K562 (cell line): ENCODE data around the gene AMBP. TPM values are rescaled to one million over a fixed set of nuclear protein-coding genes. Genes with fewer than 3 reads are reported as not detected.
A peak's percentile ranks its signal among the peaks of the same experiment; 100 is the strongest.

Experiments used
- ATAC-seq: fragments of 200-7000 bp; cut with Tn5 transposase; 3 replicates; pipeline ENCODE4 v1.9.1; 2020; ENCODE audit warnings: moderate library complexity
- BruUV-seq: library from RNA; stranded (reverse); fragments of 400-500 nt; replicated peaks from 2 replicates; lab custom pipeline; 2021; lab: Mats Ljungman, UMichigan
- CTCF ChIA-PET: fragments of 300-600 bp; formaldehyde crosslinking; extraction: SDS; loops from one replicate; lab custom pipeline; 2021; ENCODE audit warnings: low intra/inter-chr PET ratio; lab: Yijun Ruan, JAX
- POLR2A ChIA-PET: fragments of 300-600, 350-650 bp; sonication (Branson Sonifier 250); formaldehyde crosslinking; extraction: SDS; loops from one replicate; lab custom pipeline; 2021; ENCODE audit warnings: antibody characterized with exemption, inconsistent platforms; lab: Yijun Ruan, JAX
- DNase-seq, 4 experiments: peaks; one replicate each; pipeline versions ENCODE4 v3.0.0 to v3.0.0-alpha.2; 2011 to 2018; ENCODE audit warnings: low spot score in 3 of 4, mixed read lengths in 3 of 4; ENCODE audit errors: extremely low read depth in 1 of 4
- FAIRE-seq: peaks from 2 replicates; lab custom pipeline; 2011; peaks lifted over from hg19 to GRCh38; lab: Jason Lieb, UNC
- H2AFZ ChIP-seq: 2 replicates; pipeline ENCODE4 v1.6.0; 2011; ENCODE audit warnings: low read depth, low read length, control low read depth, inconsistent platforms
- H3K27ac ChIP-seq: fragments of 200-600 bp; 3 replicates; pipeline ENCODE4 v1.8.0; 2011; ENCODE audit warnings: low read depth, mild to moderate bottlenecking, control low read depth, inconsistent platforms, low read length, moderate library complexity, mixed read lengths; ENCODE audit errors: extremely low read depth
- H3K27me3 ChIP-seq, 2 experiments: fragments of 300-600 bp in 1 of 2; 2 replicates in 1 of 2; 3 replicates in 1 of 2; pipeline versions ENCODE4 v1.6.0 to v1.8.0; 2011; ENCODE audit warnings: inconsistent platforms in 2 of 2, low read length in 2 of 2, mild to moderate bottlenecking in 1 of 2, mixed read lengths in 1 of 2, moderate library complexity in 1 of 2; ENCODE audit not compliant: control insufficient read depth in 2 of 2, insufficient read depth in 2 of 2
- H3K36me3 ChIP-seq: fragments of 300-600 bp; 3 replicates; pipeline ENCODE4 v1.8.0; 2011; ENCODE audit warnings: mild to moderate bottlenecking, low read length, inconsistent platforms; ENCODE audit not compliant: control insufficient read depth, insufficient read depth
- H3K4me1 ChIP-seq, 2 experiments: fragments of 200-600 bp in 1 of 2; replicated peaks in 1 of 2; 2 replicates in 1 of 2; 3 replicates in 1 of 2; pipeline versions ENCODE4 v1.5.1 to v1.8.0; 2011; ENCODE audit warnings: inconsistent platforms in 2 of 2, low read length in 2 of 2, mild to moderate bottlenecking in 1 of 2, mixed read lengths in 1 of 2, moderate library complexity in 1 of 2; ENCODE audit not compliant: control insufficient read depth in 2 of 2, insufficient read depth in 2 of 2
- H3K4me2 ChIP-seq: 2 replicates; pipeline ENCODE4 v1.6.1; 2011; ENCODE audit warnings: low read length, control low read depth, inconsistent platforms, mixed read lengths; ENCODE audit not compliant: insufficient read depth
- H3K4me3 ChIP-seq: fragments of 200-600 bp; sonication (generic), shearing (Covaris generic); 2 replicates; pipeline ENCODE4 v1.5.1; 2016; ENCODE audit warnings: control low read depth, inconsistent platforms
- H3K79me2 ChIP-seq: fragments of 200-600 bp; 3 replicates; pipeline ENCODE4 v1.8.0; 2011; ENCODE audit warnings: low read length, inconsistent platforms; ENCODE audit not compliant: control insufficient read depth, insufficient read depth
- H3K9ac ChIP-seq, 2 experiments: 2 replicates each; pipeline versions ENCODE4 v1.6.0 to v1.6.1; 2011; ENCODE audit warnings: low read depth in 2 of 2, low read length in 2 of 2, control low read depth in 1 of 2, inconsistent platforms in 1 of 2, mild to moderate bottlenecking in 1 of 2, mixed read lengths in 1 of 2; ENCODE audit not compliant: insufficient read depth in 1 of 2
- H3K9me1 ChIP-seq: one replicate; pipeline ENCODE4 v1.6.0; 2011; ENCODE audit warnings: inconsistent platforms, mild to moderate bottlenecking, low read length, moderate library complexity; ENCODE audit not compliant: control insufficient read depth, insufficient read depth
- H3K9me3 ChIP-seq: replicated peaks from 2 replicates; pipeline ENCODE4 v1.5.1; 2011; ENCODE audit warnings: low read depth, low read length, inconsistent platforms; ENCODE audit not compliant: control insufficient read depth, insufficient read depth
- H4K20me1 ChIP-seq: replicated peaks from 2 replicates; pipeline ENCODE4 v1.6.1; 2011; ENCODE audit warnings: low read length, inconsistent platforms, mixed read lengths; ENCODE audit not compliant: control insufficient read depth, insufficient read depth
- CHD4 ChIP-seq: fragments of 200-600 bp; sonication (generic); IDR thresholded peaks from 3 replicates; pipeline ENCODE4 v1.6.1; 2012; ENCODE audit warnings: low read depth, mild to moderate bottlenecking, mixed read lengths, low read length, inconsistent platforms; ENCODE audit not compliant: insufficient read depth, insufficient replicate concordance, poor library complexity, severe bottlenecking
- SMC3 ChIP-seq: conservative IDR thresholded peaks from 2 replicates; pipeline ENCODE4 v1.6.1; 2011; ENCODE audit warnings: low read depth, low read length, improper control_type of control experiment; ENCODE audit not compliant: insufficient read depth
- TARDBP ChIP-seq: fragments of 450-650 bp; IDR thresholded peaks from 2 replicates; pipeline ENCODE4 v1.6.1; 2016
- ZNF407 ChIP-seq: fragments of 450-650 bp; IDR thresholded peaks from 2 replicates; pipeline ENCODE4 v1.6.1; 2016; ENCODE audit warnings: low read depth
- ZNF764 ChIP-seq: fragments of 250-450 bp; sonication (Bioruptor Pico); IDR thresholded peaks from 2 replicates; pipeline ENCODE4 v1.4.0; 2020; ENCODE audit warnings: low read depth, mild to moderate bottlenecking, moderate library complexity
- WGBS: fragments of 100-300 bp; shearing (Covaris generic); methylation state at CpG from one replicate; pipeline ENCODE4 v1.1.6; 2016; ENCODE audit warnings: low coverage, mixed read lengths; ENCODE audit not compliant: insufficient coverage; ENCODE audit errors: missing lambda C conversion rate; 5-methylcytosine and 5-hydroxymethylcytosine counted together
- in situ Hi-C: fragments of 300-500 bp; cut with MboI; formaldehyde crosslinking; loops from 4 replicates; pipeline ENCODE4 v1.15.0; 2018; ENCODE audit warnings: inconsistent platforms, mixed read lengths
- intact Hi-C: fragments of 100-400 bp; cut with micrococcal nuclease; formaldehyde crosslinking; loops from 2 replicates; pipeline ENCODE4 v1.14.2; 2022
- polyA plus RNA-seq, 8 experiments: library from polyadenylated mRNA; depleted of rRNA in 4 of 8; stranded (reverse) in 5 of 8; unstranded in 3 of 8; fragments of >200 nt; fragmentation: Nextera tagmentation in 2 of 8; fragmentation: Illumina TruSeq in 1 of 8; extraction: Ambion mirVana in 2 of 8; extraction: Trizol in 1 of 8; gene quantifications; 2 replicates each; pipeline versions ENCODE4 v1.2.1 to v1.2.3, GENCODE V29; 2011 to 2014; ENCODE audit warnings: inconsistent platforms in 1 of 8, missing spikeins in 1 of 8
- total RNA-seq, 7 experiments: library from RNA; depleted of rRNA in 6 of 7; stranded (reverse); fragments of >200 nt in 6 of 7; fragmentation: Illumina TruSeq in 2 of 7; extraction: Trizol in 2 of 7; gene quantifications; 2 replicates each; pipeline versions ENCODE4 v1.2.1 to v1.2.3, GENCODE V29; 2011 to 2021; ENCODE audit warnings: low replicate concordance in 1 of 7
- TF ChIP-seq, protein P1 (sequence below): fragments of 250-450 bp; sonication (Bioruptor Pico); IDR thresholded peaks from 2 replicates; pipeline ENCODE4 v1.8.0; 2022; ENCODE audit warnings: inconsistent platforms
- TF ChIP-seq, protein P2 (sequence below): fragments of 450-650 bp; formaldehyde crosslinking; IDR thresholded peaks from 2 replicates; pipeline ENCODE4 v1.4.0; 2022; ENCODE audit warnings: missing genetic modification characterization

Gene AMBP
- total and polyA plus RNA-seq, 9 of the 15 experiments (the other 6 are each of a cell fraction or from before 2014, with no cell fraction given): 1.3 TPM; not detected in 8

DNA sequence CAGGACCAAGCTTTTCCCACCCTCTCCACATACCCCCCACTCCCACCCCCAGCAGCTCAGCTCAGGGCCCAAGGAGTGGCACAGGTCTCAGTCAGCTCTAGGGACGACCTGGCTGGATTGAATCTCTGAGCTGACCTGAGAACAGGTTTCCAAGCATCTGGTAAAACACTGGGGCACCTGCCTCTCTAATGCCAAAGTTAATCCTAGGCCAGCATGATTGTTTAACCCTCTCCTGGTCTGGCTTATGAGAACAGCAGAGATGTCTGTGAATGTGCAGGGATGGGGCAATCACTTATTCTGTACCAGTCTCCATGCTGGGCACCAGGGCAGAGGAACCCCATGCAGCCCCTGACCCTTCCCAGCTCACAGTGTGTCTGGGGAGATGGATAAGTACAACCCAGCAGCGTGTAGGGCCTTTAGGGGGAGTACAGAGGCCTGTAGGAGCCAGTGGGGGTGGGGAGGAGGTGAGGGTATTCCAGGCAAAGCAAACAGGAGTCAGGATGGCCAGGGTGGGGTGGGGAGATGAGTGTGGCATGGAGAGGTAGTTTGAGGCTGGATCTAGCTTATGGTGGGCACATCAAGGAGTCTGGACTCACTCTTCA lies 21.7 kb upstream of the AMBP start (continued):
- TF ChIP-seq TARDBP (no peak), SMC3 (no peak)
- TF ChIP-seq, protein P1, sequence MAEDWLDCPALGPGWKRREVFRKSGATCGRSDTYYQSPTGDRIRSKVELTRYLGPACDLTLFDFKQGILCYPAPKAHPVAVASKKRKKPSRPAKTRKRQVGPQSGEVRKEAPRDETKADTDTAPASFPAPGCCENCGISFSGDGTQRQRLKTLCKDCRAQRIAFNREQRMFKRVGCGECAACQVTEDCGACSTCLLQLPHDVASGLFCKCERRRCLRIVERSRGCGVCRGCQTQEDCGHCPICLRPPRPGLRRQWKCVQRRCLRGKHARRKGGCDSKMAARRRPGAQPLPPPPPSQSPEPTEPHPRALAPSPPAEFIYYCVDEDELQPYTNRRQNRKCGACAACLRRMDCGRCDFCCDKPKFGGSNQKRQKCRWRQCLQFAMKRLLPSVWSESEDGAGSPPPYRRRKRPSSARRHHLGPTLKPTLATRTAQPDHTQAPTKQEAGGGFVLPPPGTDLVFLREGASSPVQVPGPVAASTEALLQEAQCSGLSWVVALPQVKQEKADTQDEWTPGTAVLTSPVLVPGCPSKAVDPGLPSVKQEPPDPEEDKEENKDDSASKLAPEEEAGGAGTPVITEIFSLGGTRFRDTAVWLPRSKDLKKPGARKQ (CRISPR knock-in tag): no peak
- TF ChIP-seq, all 486 proteins: peak for 0

DNA sequence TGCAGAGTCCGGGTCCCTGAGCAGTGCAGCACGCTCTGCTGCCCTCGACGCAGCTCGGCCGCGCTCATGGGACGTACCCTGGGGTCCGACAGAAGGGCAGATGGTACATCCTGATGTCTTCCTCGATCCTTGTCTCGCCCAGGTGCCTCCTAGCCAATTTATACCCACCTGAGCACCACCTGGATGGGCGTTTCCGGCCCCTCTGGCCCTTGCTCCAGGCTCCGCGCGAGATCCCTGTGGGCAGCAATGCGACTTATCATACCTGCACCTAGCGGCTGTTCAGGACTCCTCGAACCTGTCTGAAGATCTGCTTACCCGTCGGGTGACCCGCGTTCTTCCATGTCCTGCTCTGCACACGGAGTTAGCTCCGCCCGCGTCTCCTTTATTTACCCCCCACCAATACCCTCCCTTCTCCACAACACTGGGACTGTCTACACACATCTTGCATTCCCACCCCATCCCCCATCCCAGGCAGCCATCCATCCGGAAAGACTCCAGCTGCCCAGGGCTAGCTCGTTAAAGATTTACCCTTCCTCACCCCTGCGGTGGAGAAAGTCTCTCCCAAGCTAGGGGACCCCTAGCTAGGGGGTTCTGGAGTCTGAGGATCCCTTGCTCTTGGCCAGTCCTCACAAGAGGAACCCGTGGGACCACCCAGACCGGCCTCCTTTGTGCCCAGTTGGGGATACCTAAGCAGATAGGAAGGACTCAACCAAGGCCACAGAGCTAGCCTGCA lies 21.0 kb upstream of the AMBP start, which contains the start of gene KIF12:
TSS of gene KIF12 (minus strand) at position 357 of the 733 bp plus-strand sequence. CDS start at position 341, 16 bp downstream.
- Histone ChIP-seq H3K4me3 (peak within 1 kb of the TSS; percentile 32), H2AFZ (no peak within 1 kb of the TSS; the same call in 1 of the 2 replicates), H3K79me2 (no peaks in the 10 kb centered on the region), H3K9me3 (no peaks in the 10 kb centered on the region), H3K27me3 (peaks cover 0 to 24% of the 10 kb centered on the region in 2 experiments; a peak in 2 of 5 replicates), H3K9me1 (no peaks in the 10 kb centered on the region), H3K36me3 (no peaks in the 10 kb centered on the region), H3K4me1 (peaks cover 0 to 12% of the 10 kb centered on the region in 2 experiments; a peak in 2 of 5 replicates), H3K27ac (no peak within 1 kb of the TSS), H3K4me2 (peak within 1 kb of the TSS; percentile 52; the same call in 1 of the 2 replicates), H4K20me1 (no peaks in the 10 kb centered on the region; the same call in 1 of the 2 replicates), H3K9ac (peak within 1 kb of the TSS in 1 of 2 experiments; percentile 35; a peak in 1 of 4 replicates)
- intact Hi-C loops: no loop called here
- DNase-seq: no peak
- BruUV-seq: no TSS peak
- POLR2A ChIA-PET: no interaction called here
- no peak for FAIRE-seq
- in situ Hi-C loops: no loop called here
- WGBS: 68% methylated on average over 30 of the region's 32 CpGs
- CTCF ChIA-PET: no interaction called here
- no peak for ATAC-seq
- TF ChIP-seq, protein P2, sequence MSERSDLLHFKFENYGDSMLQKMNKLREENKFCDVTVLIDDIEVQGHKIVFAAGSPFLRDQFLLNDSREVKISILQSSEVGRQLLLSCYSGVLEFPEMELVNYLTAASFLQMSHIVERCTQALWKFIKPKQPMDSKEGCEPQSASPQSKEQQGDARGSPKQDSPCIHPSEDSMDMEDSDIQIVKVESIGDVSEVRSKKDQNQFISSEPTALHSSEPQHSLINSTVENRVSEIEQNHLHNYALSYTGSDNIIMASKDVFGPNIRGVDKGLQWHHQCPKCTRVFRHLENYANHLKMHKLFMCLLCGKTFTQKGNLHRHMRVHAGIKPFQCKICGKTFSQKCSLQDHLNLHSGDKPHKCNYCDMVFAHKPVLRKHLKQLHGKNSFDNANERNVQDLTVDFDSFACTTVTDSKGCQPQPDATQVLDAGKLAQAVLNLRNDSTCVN (CRISPR knock-in tag): no peak
- no peak for TF ChIP-seq ZNF764 (CRISPR knock-in tag)
- no peak for TF ChIP-seq CHD4
- no peak for TF ChIP-seq ZNF407
